H1 (cell line): ENCODE measurements around the gene MBNL2. TPM values are rescaled to one million over a fixed set of nuclear protein-coding genes. Genes with fewer than 3 reads are reported as not detected.

Experiments used
- CTCF ChIA-PET: fragments of 300-600 bp; sonication (Branson Sonifier 250); formaldehyde crosslinking; loops from one replicate; lab custom pipeline; 2021; ENCODE audit not compliant: partially characterized antibody; lab: Charles Lee
- POLR2A ChIA-PET: fragments of 300-600 bp; sonication (Branson Sonifier 250); formaldehyde crosslinking; loops from one replicate; lab custom pipeline; 2021; ENCODE audit warnings: inconsistent platforms; ENCODE audit not compliant: partially characterized antibody; lab: Charles Lee
- DNase-seq, 2 experiments: peaks; one replicate each; pipeline versions ENCODE4 v3.0.0 to v3.0.0-alpha.2; 2010 to 2022; ENCODE audit warnings: low spot score in 2 of 2, low read depth in 1 of 2, mixed read lengths in 1 of 2
- FAIRE-seq: peaks from 2 replicates; lab custom pipeline; 2011; peaks lifted over from hg19 to GRCh38; lab: Jason Lieb, UNC
- H2AFZ ChIP-seq: 2 replicates; pipeline ENCODE4 v1.8.1; 2012; ENCODE audit warnings: low read length, inconsistent platforms
- H2AK5ac ChIP-seq: 2 replicates; pipeline ENCODE4 v1.6.1; 2013; ENCODE audit warnings: low read depth, low read length
- H2BK120ac ChIP-seq: replicated peaks from 2 replicates; pipeline ENCODE3; 2013; ENCODE audit warnings: low read depth, low read length, inconsistent platforms
- H2BK12ac ChIP-seq: 2 replicates; pipeline ENCODE4 v1.6.1; 2013; ENCODE audit warnings: low read depth, low read length
- H2BK15ac ChIP-seq: 2 replicates; pipeline ENCODE4 v1.6.1; 2013; ENCODE audit warnings: low read length
- H2BK20ac ChIP-seq: 2 replicates; pipeline ENCODE4 v1.6.1; 2013; ENCODE audit warnings: low read length
- H2BK5ac ChIP-seq: 2 replicates; pipeline ENCODE4 v1.6.1; 2013; ENCODE audit warnings: low read depth, low read length
- H3K14ac ChIP-seq: 2 replicates; pipeline ENCODE4 v1.6.1; 2013; ENCODE audit warnings: inconsistent platforms; ENCODE audit not compliant: insufficient read length
- H3K18ac ChIP-seq: 2 replicates; pipeline ENCODE4 v1.6.1; 2013; ENCODE audit warnings: low read length; ENCODE audit errors: extremely low read depth
- H3K23ac ChIP-seq: 2 replicates; pipeline ENCODE4 v1.6.1; 2013; ENCODE audit warnings: inconsistent platforms; ENCODE audit not compliant: insufficient read length
- H3K23me2 ChIP-seq: 2 replicates; pipeline ENCODE4 v1.6.1; 2013; ENCODE audit warnings: low read depth, low read length
- H3K27ac ChIP-seq: 2 replicates; pipeline ENCODE4 v1.6.1; 2011; ENCODE audit warnings: low read depth, low read length, inconsistent platforms
- H3K27me3 ChIP-seq, 4 experiments: replicated peaks in 1 of 4; 1 replicate in 1 of 4; 2 replicates in 3 of 4; pipeline versions ENCODE4 v1.6.1 to v1.8.1; 2011 to 2013; ENCODE audit warnings: low read length in 3 of 4, mild to moderate bottlenecking in 3 of 4, inconsistent platforms in 2 of 4, mixed read lengths in 2 of 4, moderate library complexity in 1 of 4; ENCODE audit not compliant: control insufficient read depth in 3 of 4, insufficient read depth in 3 of 4; ENCODE audit errors: extremely low read depth in 1 of 4
- H3K36me3 ChIP-seq, 4 experiments: 2 replicates each; pipeline versions ENCODE4 v1.6.1 to v1.8.1; 2011 to 2013; ENCODE audit warnings: mild to moderate bottlenecking in 4 of 4, low read length in 3 of 4, moderate library complexity in 2 of 4, control low read depth in 1 of 4, inconsistent platforms in 1 of 4; ENCODE audit not compliant: insufficient read depth in 4 of 4, control insufficient read depth in 2 of 4
- H3K4ac ChIP-seq: replicated peaks from 2 replicates; pipeline ENCODE3; 2013; ENCODE audit warnings: low read length, low read depth, mixed read lengths, inconsistent platforms; ENCODE audit not compliant: insufficient read length
- H3K4me1 ChIP-seq, 4 experiments: replicated peaks in 1 of 4; 1 replicate in 1 of 4; 2 replicates in 3 of 4; pipeline versions ENCODE4 v1.6.1 to v1.8.1; 2011 to 2013; ENCODE audit warnings: low read length in 3 of 4, inconsistent platforms in 2 of 4, mixed read lengths in 1 of 4; ENCODE audit not compliant: insufficient read depth in 4 of 4, control insufficient read depth in 3 of 4
- H3K4me2 ChIP-seq, 2 experiments: 2 replicates each; pipeline versions ENCODE4 v1.6.1 to v1.8.1; 2011 to 2013; ENCODE audit warnings: low read depth in 2 of 2, low read length in 2 of 2, control low read depth in 1 of 2, inconsistent platforms in 1 of 2, mild to moderate bottlenecking in 1 of 2; ENCODE audit not compliant: insufficient read depth in 1 of 2
- H3K4me3 ChIP-seq, 4 experiments: fragments of 200-600, 300-600 bp in 1 of 4; sonication (generic), shearing (Covaris generic), sonication (Bioruptor Twin) in 1 of 4; 2 replicates each; pipeline versions ENCODE4 v1.5.1 to v1.8.1; 2011 to 2016; ENCODE audit warnings: low read length in 4 of 4, low read depth in 3 of 4, control low read depth in 2 of 4, inconsistent platforms in 2 of 4, mild to moderate bottlenecking in 2 of 4, mixed read lengths in 1 of 4, moderate library complexity in 1 of 4; ENCODE audit not compliant: insufficient read depth in 2 of 4; ENCODE audit errors: extremely low read depth in 1 of 4
- H3K56ac ChIP-seq: replicated peaks from 2 replicates; pipeline ENCODE3; 2013; ENCODE audit warnings: low read depth, mild to moderate bottlenecking, mixed read lengths, low read length, inconsistent platforms; ENCODE audit not compliant: insufficient read length
- H3K79me1 ChIP-seq: 2 replicates; pipeline ENCODE4 v1.6.1; 2013; ENCODE audit warnings: low read depth, low read length, control low read depth
- H3K79me2 ChIP-seq, 2 experiments: 2 replicates each; pipeline versions ENCODE4 v1.6.1 to v1.8.1; 2012 to 2013; ENCODE audit warnings: low read length in 2 of 2, mild to moderate bottlenecking in 2 of 2, inconsistent platforms in 1 of 2; ENCODE audit not compliant: insufficient read depth in 2 of 2, control insufficient read depth in 1 of 2
- H3K9ac ChIP-seq, 4 experiments: replicated peaks in 1 of 4; 1 replicate in 1 of 4; 2 replicates in 3 of 4; pipeline versions ENCODE4 v1.6.1 to v1.8.1; 2011 to 2013; ENCODE audit warnings: low read depth in 3 of 4, low read length in 3 of 4, control low read depth in 2 of 4, mild to moderate bottlenecking in 2 of 4, moderate library complexity in 2 of 4, inconsistent platforms in 1 of 4; ENCODE audit errors: extremely low read depth in 1 of 4
- H3K9me3 ChIP-seq, 2 experiments: 2 replicates each; pipeline versions ENCODE4 v1.6.1 to v1.8.1; 2012 to 2013; ENCODE audit warnings: mild to moderate bottlenecking in 2 of 2, moderate library complexity in 2 of 2, control low read depth in 1 of 2, inconsistent platforms in 1 of 2, low read depth in 1 of 2, low read length in 1 of 2, mixed read lengths in 1 of 2; ENCODE audit not compliant: insufficient read depth in 2 of 2
- H4K20me1 ChIP-seq, 2 experiments: replicated peaks in 1 of 2; 2 replicates each; pipeline versions ENCODE3 to v1.8.1; 2011 to 2013; ENCODE audit warnings: inconsistent platforms in 2 of 2, low read length in 2 of 2, mild to moderate bottlenecking in 1 of 2; ENCODE audit not compliant: insufficient read depth in 2 of 2, control insufficient read depth in 1 of 2
- H4K5ac ChIP-seq: 2 replicates; pipeline ENCODE4 v1.6.1; 2013; ENCODE audit warnings: low read length, low read depth, mixed read lengths, inconsistent platforms; ENCODE audit not compliant: insufficient read length
- H4K8ac ChIP-seq: 2 replicates; pipeline ENCODE4 v1.8.0; 2013; ENCODE audit warnings: mild to moderate bottlenecking, moderate library complexity, low read length, inconsistent platforms; ENCODE audit not compliant: insufficient read depth; ENCODE audit errors: extremely low read depth
- H4K91ac ChIP-seq: replicated peaks from 2 replicates; pipeline ENCODE3; 2013; ENCODE audit warnings: low read length, mixed read lengths, inconsistent platforms; ENCODE audit not compliant: insufficient read length
- CREB1 ChIP-seq: IDR thresholded peaks from 2 replicates; pipeline ENCODE4 v1.6.1; 2012; ENCODE audit warnings: inconsistent platforms
- FOSL1 ChIP-seq: IDR thresholded peaks from 2 replicates; pipeline ENCODE4 v1.6.1; 2011; ENCODE audit warnings: mild to moderate bottlenecking, low read depth, low read length, moderate library complexity; ENCODE audit not compliant: insufficient read depth
- GTF2F1 ChIP-seq: IDR thresholded peaks from 2 replicates; pipeline ENCODE4 v1.6.1; 2012; ENCODE audit warnings: low read depth, low read length, improper control_type of control experiment, borderline replicate concordance
- JUN ChIP-seq: IDR thresholded peaks from 2 replicates; pipeline ENCODE4 v1.6.1; 2011; ENCODE audit warnings: low read depth, mild to moderate bottlenecking, improper control_type of control experiment, low read length
- MAFK ChIP-seq: IDR thresholded peaks from 2 replicates; pipeline ENCODE4 v1.6.1; 2012; ENCODE audit warnings: low read depth, mild to moderate bottlenecking, improper control_type of control experiment, low read length
- POLR2AphosphoS5 ChIP-seq: IDR thresholded peaks from 2 replicates; pipeline ENCODE4 v1.6.1; 2011; ENCODE audit warnings: low read depth, low read length
- SP1 ChIP-seq: IDR thresholded peaks from 2 replicates; pipeline ENCODE4 v1.6.1; 2011; ENCODE audit warnings: low read depth, low read length
- WGBS, 2 experiments: shearing (Covaris generic) in 1 of 2; methylation state at CpG; one replicate each; pipeline versions ENCODE4 v1.1.6 to v1.1.7; 2013 to 2015; ENCODE audit warnings: low lambda C conversion rate in 2 of 2, mixed read lengths in 2 of 2, inconsistent platforms in 1 of 2, low coverage in 1 of 2, missing lambda C conversion rate in 1 of 2; ENCODE audit not compliant: insufficient replicate concordance in 2 of 2, insufficient coverage in 1 of 2, insufficient read length in 1 of 2; ENCODE audit errors: extremely low coverage in 1 of 2, missing lambda C conversion rate in 1 of 2; 5-methylcytosine and 5-hydroxymethylcytosine counted together
- polyA plus RNA-seq, 7 experiments: library from polyadenylated mRNA; depleted of rRNA in 3 of 7; stranded (reverse) in 5 of 7; unstranded in 2 of 7; fragments of >200 nt in 5 of 7; fragments of 200-250 nt in 2 of 7; gene quantifications; 1 replicate in 5 of 7; 2 replicates in 1 of 7; 4 replicates in 1 of 7; pipeline versions ENCODE4 v1.2.1 to v1.2.3, GENCODE V29; 2011 to 2013; ENCODE audit warnings: missing spikeins in 2 of 7, mixed read lengths in 2 of 7
- total RNA-seq: library from RNA; stranded (reverse); fragmentation: NEBNext Ultra II Directional; extraction: Animal tissue kit (Norgen Biotek cat#: 25700); gene quantifications from 2 replicates; pipeline ENCODE4 v1.2.1, GENCODE V29; 2021

MBNL2 gene
- total and polyA plus RNA-seq, 2 of the 8 experiments (the other 6 are each of a cell fraction or from before 2014, with no cell fraction given), result 1.0 to 2.6 TPM

GRCh38 chr13:97329331-97329730 lies 107.2 kb downstream of the MBNL2 start:
- H3K27me3 ChIP-seq, result no peaks in the 10 kb centered on the region; a peak in 1 of 7 replicates
- POLR2A ChIA-PET, result no interaction called here

More at GRCh38 chr13:97329331-97329730, 107.2 kb downstream of the MBNL2 start:
- H4K5ac ChIP-seq, result no peak overlapping the region
- no peak overlapping the region for H4K8ac ChIP-seq
- no peak overlapping the region for H2BK120ac ChIP-seq
- H3K56ac ChIP-seq, result peak overlapping the region; percentile 95
- H3K9me3 ChIP-seq, result no peaks in the 10 kb centered on the region
- H2BK12ac ChIP-seq, result peak overlapping the region; percentile 88
- no peak overlapping the region for H2BK15ac ChIP-seq
- H2AFZ ChIP-seq, result no peak overlapping the region
- no peaks in the 10 kb centered on the region for H4K20me1 ChIP-seq
- H3K9ac ChIP-seq, result no peak overlapping the region
- H3K79me2 ChIP-seq, result no peaks in the 10 kb centered on the region
- FAIRE-seq, result no peak
- no peak overlapping the region for H3K14ac ChIP-seq
- peak overlapping the region; percentile 88; the same call in 1 of the 2 replicates for H2AK5ac ChIP-seq
- peak overlapping the region; percentile 47 for H4K91ac ChIP-seq
- no peaks in the 10 kb centered on the region for H3K79me1 ChIP-seq
- WGBS, 2 experiments, result 78% methylated on average over 4 of the region's 4 CpGs; no CpG with 5 or more reads in 1 of the 2 experiments
- H3K4me1 ChIP-seq, result peaks cover 2 to 9% (median 7%) of the 10 kb centered on the region in 4 experiments; a peak in 6 of 7 replicates
- 0 out of 4 replicates have a peak overlapping the region, but pooled peaks of 1 of the 2 experiments have one; percentile 3 for H3K4me2 ChIP-seq
- H3K18ac ChIP-seq, result no peak overlapping the region
- no peak overlapping the region for H3K27ac ChIP-seq
- TF ChIP-seq POLR2AphosphoS5 (no peak), CREB1 (no peak), JUN (no peak), MAFK (no peak), SP1 (no peak), GTF2F1 (no peak), FOSL1 (no peak)
- no peaks in the 10 kb centered on the region for H3K36me3 ChIP-seq
- H3K23me2 ChIP-seq, result peaks cover 4% of the 10 kb centered on the region; the same call in 1 of the 2 replicates
- no peak for DNase-seq
- no peak overlapping the region for H2BK5ac ChIP-seq
- H2BK20ac ChIP-seq, result peak overlapping the region; percentile 51; the same call in 1 of the 2 replicates
- CTCF ChIA-PET, result no interaction called here
- H3K23ac ChIP-seq, result no peak overlapping the region
- H3K4me3 ChIP-seq, result no peak overlapping the region
- no peak overlapping the region for H3K4ac ChIP-seq
